ENCODE data around the gene APLP2.

DNA sequence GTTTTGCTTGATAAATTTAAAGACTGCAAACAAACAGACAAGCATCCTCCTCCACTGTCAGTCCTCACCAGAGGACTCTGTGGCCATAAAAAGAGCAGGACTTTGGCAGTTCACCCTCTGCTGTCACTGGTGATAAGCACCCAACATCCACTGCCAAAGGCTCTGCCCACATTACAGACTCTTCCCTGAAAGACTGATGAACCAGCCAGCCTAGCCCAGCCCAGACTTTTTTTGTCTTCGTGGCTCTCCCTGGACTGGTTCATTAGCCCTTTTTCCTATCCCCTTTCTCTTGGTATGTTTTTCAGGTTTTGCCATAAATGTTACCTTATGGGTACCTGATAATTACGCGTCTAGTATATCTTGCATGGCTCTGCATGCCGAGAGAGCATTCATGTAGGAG, 104.9 kb downstream of the APLP2 start:
- TF ChIP-seq, protein P1, sequence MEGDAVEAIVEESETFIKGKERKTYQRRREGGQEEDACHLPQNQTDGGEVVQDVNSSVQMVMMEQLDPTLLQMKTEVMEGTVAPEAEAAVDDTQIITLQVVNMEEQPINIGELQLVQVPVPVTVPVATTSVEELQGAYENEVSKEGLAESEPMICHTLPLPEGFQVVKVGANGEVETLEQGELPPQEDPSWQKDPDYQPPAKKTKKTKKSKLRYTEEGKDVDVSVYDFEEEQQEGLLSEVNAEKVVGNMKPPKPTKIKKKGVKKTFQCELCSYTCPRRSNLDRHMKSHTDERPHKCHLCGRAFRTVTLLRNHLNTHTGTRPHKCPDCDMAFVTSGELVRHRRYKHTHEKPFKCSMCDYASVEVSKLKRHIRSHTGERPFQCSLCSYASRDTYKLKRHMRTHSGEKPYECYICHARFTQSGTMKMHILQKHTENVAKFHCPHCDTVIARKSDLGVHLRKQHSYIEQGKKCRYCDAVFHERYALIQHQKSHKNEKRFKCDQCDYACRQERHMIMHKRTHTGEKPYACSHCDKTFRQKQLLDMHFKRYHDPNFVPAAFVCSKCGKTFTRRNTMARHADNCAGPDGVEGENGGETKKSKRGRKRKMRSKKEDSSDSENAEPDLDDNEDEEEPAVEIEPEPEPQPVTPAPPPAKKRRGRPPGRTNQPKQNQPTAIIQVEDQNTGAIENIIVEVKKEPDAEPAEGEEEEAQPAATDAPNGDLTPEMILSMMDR (IDR thresholded peaks at IDR 0.05 in 2 of 3, conservative IDR thresholded peaks at IDR 0.05 in 1 of 3; ENCODE audit: borderline replicate concordance in 1 of 3, insufficient read depth in 1 of 3, low read depth in 2 of 3, low read length in 2 of 3), result no peak
- TF ChIP-seq, protein P2, sequence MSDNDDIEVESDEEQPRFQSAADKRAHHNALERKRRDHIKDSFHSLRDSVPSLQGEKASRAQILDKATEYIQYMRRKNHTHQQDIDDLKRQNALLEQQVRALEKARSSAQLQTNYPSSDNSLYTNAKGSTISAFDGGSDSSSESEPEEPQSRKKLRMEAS (IDR thresholded peaks at IDR 0.05), result no peak
- TF ChIP-seq TCF7L2 (IDR thresholded peaks at IDR 0.05; ENCODE audit: borderline replicate concordance, extremely low read depth, insufficient read depth, insufficient read length) (no peak), POLR2A (IDR thresholded peaks at IDR 0.05; ENCODE audit: borderline replicate concordance, extremely low read depth, insufficient read depth, insufficient read length) (no peak), EZH2 (IDR thresholded peaks at IDR 0.05) (no peak), ELF1 (IDR thresholded peaks at IDR 0.05; ENCODE audit: borderline replicate concordance, low read depth) (no peak), CEBPB (IDR thresholded peaks at IDR 0.05; ENCODE audit: low read depth) (no peak), SIN3A (IDR thresholded peaks at IDR 0.05; ENCODE audit: low read depth) (no peak), POLR2AphosphoS5 (IDR thresholded peaks at IDR 0.05; ENCODE audit: low read depth, low read length) (no peak), ZFX (IDR thresholded peaks at IDR 0.05) (no peak)
- TF ChIP-seq, protein P3, sequence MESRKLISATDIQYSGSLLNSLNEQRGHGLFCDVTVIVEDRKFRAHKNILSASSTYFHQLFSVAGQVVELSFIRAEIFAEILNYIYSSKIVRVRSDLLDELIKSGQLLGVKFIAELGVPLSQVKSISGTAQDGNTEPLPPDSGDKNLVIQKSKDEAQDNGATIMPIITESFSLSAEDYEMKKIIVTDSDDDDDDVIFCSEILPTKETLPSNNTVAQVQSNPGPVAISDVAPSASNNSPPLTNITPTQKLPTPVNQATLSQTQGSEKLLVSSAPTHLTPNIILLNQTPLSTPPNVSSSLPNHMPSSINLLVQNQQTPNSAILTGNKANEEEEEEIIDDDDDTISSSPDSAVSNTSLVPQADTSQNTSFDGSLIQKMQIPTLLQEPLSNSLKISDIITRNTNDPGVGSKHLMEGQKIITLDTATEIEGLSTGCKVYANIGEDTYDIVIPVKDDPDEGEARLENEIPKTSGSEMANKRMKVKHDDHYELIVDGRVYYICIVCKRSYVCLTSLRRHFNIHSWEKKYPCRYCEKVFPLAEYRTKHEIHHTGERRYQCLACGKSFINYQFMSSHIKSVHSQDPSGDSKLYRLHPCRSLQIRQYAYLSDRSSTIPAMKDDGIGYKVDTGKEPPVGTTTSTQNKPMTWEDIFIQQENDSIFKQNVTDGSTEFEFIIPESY (IDR thresholded peaks at IDR 0.05; ENCODE audit: extremely low read depth, insufficient replicate concordance, low read length), result no peak
- TF ChIP-seq, protein P4, sequence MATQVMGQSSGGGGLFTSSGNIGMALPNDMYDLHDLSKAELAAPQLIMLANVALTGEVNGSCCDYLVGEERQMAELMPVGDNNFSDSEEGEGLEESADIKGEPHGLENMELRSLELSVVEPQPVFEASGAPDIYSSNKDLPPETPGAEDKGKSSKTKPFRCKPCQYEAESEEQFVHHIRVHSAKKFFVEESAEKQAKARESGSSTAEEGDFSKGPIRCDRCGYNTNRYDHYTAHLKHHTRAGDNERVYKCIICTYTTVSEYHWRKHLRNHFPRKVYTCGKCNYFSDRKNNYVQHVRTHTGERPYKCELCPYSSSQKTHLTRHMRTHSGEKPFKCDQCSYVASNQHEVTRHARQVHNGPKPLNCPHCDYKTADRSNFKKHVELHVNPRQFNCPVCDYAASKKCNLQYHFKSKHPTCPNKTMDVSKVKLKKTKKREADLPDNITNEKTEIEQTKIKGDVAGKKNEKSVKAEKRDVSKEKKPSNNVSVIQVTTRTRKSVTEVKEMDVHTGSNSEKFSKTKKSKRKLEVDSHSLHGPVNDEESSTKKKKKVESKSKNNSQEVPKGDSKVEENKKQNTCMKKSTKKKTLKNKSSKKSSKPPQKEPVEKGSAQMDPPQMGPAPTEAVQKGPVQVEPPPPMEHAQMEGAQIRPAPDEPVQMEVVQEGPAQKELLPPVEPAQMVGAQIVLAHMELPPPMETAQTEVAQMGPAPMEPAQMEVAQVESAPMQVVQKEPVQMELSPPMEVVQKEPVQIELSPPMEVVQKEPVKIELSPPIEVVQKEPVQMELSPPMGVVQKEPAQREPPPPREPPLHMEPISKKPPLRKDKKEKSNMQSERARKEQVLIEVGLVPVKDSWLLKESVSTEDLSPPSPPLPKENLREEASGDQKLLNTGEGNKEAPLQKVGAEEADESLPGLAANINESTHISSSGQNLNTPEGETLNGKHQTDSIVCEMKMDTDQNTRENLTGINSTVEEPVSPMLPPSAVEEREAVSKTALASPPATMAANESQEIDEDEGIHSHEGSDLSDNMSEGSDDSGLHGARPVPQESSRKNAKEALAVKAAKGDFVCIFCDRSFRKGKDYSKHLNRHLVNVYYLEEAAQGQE (IDR thresholded peaks at IDR 0.05; ENCODE audit: low read depth), result no peak
